SHP77 treated with DMSO at 0.1 percent for 48 hours (cell line): ENCODE data around the gene TEF.

Experiments used
- DNase-seq: peaks from one replicate; lab custom pipeline; 2025; lab: John Stamatoyannopoulos, UW

TEF gene

GRCh38 chr22:41354979-41355378, 26.8 kb upstream of the TEF start:
- DNase-seq, result no peak

GRCh38 chr22:41355895-41356294, 25.8 kb upstream of the TEF start:
- no peak for DNase-seq

DNA sequence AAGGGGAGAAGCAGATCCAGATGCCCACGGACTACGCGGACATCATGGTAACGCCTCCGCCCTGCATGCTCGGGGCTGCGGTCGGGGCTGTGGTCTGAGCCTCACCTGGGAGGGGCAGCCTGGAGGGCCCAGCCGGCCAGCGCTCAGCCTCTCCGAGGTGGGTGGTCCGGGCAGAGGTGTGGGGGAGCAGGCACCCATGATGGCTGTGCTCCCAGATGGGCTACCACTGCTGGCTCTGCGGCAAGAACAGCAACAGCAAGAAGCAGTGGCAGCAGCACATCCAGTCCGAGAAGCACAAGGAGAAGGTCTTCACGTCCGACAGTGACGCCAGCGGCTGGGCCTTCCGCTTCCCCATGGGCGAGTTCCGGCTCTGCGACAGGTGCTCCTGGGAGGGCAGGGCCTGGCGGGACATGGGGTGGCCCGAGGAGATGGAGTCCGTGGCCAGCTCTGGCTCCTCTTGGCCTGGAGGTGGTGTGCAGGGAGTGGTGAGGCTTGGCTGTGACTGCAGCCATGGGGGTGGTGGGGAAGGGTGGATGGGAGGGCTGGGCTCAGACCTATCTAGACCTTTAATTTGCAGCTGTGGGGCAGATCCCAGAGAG, 25.2 kb upstream of the TEF start:
- no peak for DNase-seq

DNA sequence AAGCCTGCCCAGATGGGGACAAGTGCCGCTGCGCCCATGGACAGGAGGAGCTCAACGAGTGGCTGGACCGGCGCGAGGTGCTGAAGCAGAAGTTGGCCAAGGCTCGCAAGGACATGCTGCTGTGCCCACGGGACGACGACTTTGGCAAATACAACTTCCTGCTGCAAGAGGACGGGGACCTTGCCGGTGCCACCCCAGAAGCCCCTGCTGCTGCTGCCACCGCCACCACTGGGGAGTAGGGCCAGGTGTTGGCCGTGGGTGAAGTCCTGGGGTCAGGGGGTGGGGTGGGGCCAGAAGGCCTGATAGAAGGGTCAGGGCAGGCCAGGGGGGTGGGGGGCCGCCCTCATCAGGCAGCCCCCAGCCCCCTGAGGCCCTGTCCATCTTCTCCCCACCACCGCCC, 24.6 kb upstream of the TEF start:
- no peak for DNase-seq

DNA sequence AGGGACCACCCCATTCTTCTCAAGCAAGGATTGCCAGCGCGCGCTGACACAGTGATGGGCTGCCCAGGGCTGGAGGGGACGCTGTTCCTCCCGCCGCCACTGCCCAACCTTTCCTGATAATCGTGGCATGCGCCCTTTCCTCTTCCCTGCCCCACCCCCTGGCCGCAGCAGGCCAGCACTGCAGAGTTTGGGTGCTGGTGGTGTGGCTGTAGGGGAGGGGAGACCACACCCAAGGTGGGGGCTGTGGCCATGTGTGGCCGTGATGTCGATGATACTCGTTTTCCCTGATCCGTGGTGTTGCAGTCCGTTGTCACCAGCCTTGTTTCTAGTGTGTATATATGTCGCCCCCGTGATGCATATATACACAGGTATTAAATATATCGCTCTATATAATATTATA, 22.8 kb upstream of the TEF start:
- no peak for DNase-seq

DNA sequence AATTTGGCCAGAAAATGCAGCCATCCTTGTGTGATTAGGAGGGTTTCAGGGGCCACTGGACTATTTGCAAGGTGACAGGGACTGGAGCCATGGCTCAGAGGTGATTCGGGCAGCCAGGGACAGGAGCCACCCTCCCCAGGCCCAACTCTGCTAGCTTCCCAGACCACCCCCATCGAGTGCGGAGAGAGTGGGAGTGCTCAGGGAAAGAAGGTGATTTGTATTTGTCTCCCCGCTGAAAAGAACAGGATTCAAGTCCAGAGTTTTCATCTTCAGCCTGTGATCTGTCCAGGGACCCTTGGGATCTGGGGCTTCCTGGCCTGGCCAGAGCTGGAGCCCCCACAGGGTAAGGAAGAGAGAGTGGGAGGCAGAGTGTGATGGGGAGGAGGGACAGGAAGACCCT, 22.4 kb upstream of the TEF start:
- no peak for DNase-seq

DNA sequence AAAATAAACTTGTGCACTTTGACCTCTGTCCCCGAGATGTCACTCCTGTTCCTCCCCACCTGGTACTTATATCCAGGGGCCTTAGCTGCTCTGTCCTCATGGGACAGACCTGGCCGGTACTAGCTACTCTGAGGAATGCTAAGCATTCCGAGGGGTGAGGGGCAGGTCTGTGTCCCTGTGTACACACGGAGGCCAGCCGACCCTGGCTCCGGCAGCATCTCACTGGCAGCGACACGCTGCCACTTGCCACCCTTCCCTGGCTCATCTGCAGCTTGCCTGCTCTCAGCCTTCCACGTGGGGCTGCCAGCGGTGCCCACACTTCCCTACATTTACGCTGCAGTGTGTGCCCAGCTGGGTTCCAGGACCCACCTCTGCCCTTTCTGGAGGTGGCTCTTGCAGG, 21.6 kb upstream of the TEF start:
- DNase-seq, result no peak

DNA sequence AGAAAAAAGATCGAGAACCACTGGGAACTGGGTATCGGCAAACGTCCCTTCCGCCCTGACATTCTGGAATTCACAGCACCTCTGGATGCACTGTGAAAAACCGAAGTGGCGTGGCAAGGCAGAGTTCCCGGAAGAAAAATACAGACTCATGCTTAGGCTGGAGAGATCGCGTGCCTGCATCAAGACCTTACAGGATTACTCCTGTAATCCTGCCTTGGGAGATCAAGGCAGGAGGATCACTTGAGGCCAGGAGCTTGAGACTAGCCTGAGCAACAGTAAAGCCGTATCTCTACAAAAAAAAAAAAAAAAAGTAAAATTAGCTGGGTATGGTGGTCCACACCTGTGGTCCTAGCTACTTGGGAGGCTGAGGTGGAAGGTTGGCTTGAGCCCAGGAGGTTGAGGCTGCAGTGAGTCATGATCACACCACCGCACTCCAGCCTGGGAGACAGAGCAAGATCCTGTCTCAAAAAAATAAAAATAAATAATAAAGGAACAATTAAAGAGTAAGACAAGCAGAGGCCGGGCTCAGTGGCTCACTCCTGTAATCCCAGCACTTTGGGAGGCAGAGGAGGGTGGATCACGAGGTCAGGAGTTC, 19.9 kb upstream of the TEF start:
- DNase-seq, result no peak

DNA sequence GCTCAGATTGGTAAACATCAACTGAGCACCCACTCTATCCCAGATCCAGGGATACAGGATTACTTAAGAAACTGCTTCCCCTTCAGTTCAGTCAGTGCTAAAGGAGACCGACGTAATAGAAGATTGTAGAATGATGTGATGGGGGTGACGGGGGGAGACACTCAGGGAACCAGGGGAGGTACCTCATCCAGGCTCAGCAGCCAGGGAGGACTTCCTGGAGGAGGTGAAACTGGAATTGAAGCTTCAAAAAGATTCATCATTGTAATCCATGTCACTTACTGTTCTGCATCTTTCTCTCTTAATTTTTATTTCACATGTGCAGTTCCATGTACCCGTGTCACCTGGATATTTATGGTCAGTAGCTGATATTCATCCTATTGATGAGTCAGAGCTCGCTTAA, 19.1 kb upstream of the TEF start:
- no peak for DNase-seq

GRCh38 chr22:41364233-41364632, 17.5 kb upstream of the TEF start:
- no peak for DNase-seq

DNA sequence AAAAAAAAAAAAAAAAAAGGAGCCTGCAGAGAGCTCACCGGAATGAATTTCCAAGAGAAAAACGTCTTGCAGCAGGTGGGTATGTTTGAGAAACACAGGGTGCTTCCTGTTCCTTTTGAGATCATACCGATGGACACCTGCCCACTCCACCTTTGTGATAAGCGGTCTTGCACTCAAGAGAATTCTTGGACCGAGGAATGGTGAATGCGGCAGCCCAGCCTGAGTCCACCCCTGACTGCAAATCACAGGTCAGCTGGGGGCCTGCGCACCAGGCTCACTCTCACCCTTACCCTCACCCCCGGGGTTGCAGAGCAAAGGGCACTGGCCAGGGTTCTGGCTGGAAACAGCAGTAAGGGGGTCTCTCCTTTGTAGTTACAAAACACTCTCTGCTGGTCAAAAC, 16.8 kb upstream of the TEF start:
- no peak for DNase-seq

DNA sequence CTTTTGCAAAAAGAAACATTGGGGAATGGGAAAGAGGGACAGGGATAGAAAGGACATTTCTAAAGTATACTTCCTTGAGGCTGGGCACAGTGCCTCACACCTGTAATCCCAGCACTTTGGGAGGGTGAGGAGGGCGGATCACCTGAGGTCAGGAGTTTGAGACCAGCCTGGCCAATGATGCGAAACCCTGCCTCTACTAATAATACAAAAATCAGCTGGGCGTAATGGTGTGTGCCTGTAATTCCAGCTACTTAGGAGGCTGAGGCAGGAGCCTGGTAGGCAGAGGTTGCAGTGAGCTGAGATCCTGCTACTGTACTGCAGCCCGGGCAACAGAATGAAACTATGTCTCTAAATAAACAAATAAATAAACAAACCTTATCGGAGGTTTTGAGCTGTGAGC, 16.3 kb upstream of the TEF start:
- DNase-seq, result no peak

- no peak for DNase-seq
These were observed 15.3 kb upstream of the TEF start for GRCh38 chr22:41366323-41367029.

DNA sequence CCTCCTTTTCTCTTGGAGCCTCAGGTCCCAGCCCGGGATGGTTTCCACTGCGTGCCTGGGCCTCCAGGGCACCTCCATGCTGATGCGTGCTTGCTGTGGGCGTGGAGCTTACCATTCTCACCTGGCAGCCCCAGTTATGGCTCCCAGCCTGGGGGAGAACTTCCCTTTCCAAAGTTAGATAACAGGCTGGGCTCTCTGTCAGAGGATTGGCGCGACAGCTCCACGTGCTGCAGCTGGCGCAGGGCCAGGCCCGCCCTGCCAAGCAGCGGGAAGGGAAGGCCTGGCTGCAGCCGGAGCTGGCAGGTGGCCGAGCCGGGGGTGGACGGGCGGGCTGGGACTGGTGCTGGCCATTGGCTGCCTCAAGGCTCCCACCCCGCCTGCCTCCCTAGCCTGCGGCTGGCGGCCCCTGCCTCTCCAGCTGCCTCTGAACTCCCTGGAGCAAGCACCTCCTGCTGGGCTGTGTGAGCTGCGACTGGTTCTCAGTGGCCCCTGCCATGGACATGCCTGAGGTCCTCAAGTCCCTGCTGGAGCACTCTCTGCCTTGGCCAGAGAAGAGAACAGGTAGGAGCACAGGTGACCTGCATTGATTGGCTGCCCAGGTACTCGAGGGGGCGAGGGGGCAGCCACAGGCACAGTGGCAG, 14.6 kb upstream of the TEF start:
- peak; percentile 97 for DNase-seq

DNA sequence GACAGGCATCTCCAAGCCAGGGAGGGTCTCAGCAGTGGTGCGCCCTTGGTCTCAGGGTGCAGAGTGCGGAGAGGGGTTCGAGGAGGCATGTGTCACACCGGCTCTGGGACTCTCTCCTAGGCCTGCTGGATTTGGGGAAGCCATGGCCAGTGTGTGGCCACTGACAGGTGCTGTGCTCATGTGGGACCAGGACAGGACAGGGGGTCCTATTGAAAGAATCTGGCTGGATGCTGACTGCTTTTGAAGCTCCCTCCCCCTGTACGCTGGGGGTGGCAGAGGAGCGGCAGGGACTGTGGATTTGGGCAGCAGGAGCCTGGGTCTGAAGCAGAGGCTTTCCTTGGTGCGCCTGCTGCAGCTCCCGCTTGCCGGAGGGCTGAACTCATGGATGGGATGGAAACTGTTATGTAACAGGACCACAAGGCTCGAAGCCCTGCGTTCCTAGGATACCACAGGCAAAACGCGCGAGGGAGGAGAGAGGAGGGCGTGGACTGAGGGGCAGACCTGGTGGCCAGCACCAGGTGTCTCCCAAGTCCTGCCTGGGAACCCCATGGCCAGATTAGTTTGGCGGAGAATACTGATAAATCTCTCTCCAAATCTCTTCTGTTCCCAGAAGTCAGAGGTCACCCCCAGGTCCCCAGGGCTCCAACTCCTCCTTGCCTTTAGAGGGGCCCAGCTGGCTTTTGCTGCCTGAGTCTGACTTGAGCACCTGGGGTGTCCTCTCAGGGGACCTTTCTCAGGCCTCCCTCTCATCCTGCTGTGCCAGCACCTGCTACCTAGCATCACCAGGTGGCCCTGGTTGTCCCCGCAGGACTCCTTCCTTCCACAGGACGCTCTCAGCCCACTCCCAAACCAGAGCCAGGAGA, 13.8 kb upstream of the TEF start:
- DNase-seq, result no peak

DNA sequence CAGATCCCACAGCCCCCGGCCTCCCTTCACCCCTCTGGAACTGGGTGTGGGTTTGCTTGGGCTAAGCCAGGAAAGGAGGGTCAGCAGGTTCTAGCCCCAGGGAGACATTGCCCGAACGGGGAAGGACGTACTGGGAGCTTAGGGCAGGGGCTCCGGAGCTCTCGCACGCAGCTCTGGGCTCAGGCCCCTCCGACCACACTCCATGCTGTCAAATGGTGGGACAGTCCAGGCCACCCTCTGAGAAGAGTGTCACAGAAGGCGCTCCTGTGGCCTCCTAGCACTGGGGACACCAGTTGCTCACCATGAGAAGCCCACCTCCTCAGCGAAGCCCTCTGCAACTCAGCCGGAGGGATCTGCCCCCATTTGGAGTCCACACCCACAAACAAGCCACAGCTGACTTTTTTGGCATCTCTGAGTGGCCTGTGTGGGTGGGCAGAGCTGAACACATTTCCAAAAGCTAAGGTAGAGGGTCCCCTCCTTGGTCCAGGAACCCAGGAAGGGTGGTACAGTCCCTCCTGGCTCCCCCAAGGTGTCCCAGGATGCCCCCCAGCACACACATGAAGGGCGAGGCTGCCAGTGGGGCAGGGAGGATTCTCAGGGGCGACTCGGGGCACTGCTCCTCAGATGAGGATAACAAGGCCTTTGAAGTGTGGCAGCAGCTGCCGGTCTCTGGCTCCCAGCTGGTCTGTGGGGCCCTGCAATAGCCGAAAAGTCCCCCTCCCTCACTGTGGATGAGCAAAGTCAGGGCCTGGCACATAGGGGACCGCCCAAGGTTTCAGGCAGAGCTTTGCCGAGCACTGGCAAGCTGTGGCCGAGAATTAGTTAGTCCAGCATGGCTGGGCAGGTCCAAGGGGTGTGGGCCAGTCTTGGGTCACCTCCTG, 13.0 kb upstream of the TEF start:
- no peak for DNase-seq

DNA sequence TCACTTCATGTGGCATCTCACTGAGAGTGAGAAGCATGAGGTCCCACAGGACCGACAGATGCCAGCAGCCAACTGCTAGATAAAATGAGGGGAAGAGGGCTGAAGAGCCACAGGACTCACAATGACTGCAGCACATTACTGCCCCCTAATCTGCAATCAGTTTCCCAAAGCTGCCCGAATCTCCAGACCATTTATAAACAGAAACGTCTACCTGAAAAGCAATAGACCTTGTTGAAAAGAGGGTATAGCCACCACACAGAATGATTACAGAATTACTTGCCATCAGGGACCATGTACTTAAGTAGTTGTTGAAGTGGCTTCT, 12.4 kb upstream of the TEF start:
- DNase-seq, result peak; percentile 37

DNA sequence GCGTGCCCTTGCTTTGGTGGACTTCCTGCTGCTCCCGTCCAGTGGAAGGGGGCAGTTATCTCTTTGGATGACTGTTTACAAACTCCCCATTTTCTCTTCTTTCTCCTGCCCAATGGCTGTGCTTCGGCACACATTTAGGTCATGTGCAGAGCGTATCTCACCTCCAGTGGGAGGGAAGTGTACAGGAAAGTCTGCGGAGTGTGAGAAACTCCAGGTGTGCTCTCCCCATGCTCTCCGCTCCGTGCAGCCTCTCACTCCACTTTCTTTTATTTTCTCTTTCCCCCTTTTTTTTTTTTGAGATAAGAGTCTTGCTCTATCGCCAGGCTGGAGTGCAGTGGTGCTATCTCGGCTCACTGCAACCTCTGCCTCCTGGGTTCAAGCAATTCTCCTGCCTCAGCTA, 11.9 kb upstream of the TEF start:
- DNase-seq, result no peak

DNA sequence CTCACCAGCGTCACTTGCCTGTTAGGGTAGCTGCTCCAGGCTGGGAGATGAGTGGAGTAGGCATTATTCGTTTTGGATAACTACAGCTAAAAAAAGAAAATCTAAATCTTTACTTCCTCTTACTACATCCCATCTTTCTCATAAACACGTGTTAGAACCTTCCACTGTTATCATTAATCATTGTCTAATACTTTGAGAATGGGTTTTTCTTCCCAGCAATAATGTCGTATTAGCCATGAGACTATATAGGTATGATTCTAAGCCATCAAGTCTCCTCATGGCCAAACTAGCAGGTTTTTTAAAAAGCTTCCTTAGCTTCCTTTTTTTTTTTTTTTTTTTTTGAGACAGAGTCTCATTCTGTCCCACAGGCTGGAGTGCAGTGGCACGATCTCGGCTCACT, 3.9 kb upstream of the TEF start:
- DNase-seq, result no peak

- DNase-seq, result no peak
These were observed 781 bp upstream of the TEF start for GRCh38 chr22:41380993-41381328.

- no peak for DNase-seq
These were observed 396 bp downstream of the TEF start for GRCh38 chr22:41382098-41382578.

DNA sequence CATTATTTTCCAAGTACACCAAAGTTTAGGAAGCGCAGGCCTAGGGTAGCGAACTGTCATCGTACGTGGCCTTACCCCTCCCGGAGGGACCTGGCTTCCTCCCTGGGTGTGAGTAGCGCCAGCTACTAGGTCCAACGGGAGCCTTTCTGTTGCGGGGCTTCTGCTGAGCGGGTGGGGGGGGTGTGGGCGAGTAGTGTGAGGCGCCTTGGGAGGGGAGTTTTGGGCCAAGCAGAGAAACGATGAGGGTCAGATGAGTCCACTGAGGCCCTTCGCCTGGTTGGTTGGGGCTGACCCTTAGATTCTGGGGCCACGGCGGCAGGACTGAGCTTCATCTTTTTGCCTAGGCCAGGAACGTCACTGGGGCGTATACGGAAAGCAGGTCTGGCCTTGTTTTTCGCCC, 868 bp downstream of the TEF start:
- DNase-seq, result no peak
